ENCODE data around the gene DDR2.
"Not testable (repeated sequence)": the region's sequence is repeated elsewhere in the genome, so short reads cannot be mapped to it uniquely, and the experiment has no call there.

The DDR2 gene

GRCh38 chr1:162722036-162722435, 89.8 kb downstream of the DDR2 start:
- no peak for DNase-seq (ENCODE audit: low read depth in 2 of 2)

- no peak for DNase-seq (ENCODE audit: low read depth in 2 of 2)
These were observed 92.4 kb downstream of the DDR2 start for GRCh38 chr1:162724583-162725120.

GRCh38 chr1:162725301-162725837, 93.1 kb downstream of the DDR2 start:
- DNase-seq (ENCODE audit: low read depth in 2 of 2): no peak

GRCh38 chr1:162726555-162726954, 94.3 kb downstream of the DDR2 start:
- no peak for DNase-seq (ENCODE audit: low read depth in 2 of 2)

- DNase-seq (ENCODE audit: low read depth in 2 of 2): not testable (repeated sequence)
These were observed 95.2 kb downstream of the DDR2 start for GRCh38 chr1:162727493-162727892.

- no peak for DNase-seq (ENCODE audit: low read depth in 2 of 2)
These were observed 96.3 kb downstream of the DDR2 start for GRCh38 chr1:162728573-162728972.

GRCh38 chr1:162729195-162729774, 97.0 kb downstream of the DDR2 start:
- not testable (repeated sequence) for DNase-seq (ENCODE audit: low read depth in 2 of 2)

GRCh38 chr1:162732094-162732493, 99.8 kb downstream of the DDR2 start:
- DNase-seq (ENCODE audit: low read depth in 2 of 2): no peak

- DNase-seq (ENCODE audit: low read depth in 2 of 2): no peak
These were observed 100.5 kb downstream of the DDR2 start for GRCh38 chr1:162732566-162733335.

GRCh38 chr1:162733336-162733590, 101.0 kb downstream of the DDR2 start:
- no peak for DNase-seq (ENCODE audit: low read depth in 2 of 2)

- no peak for DNase-seq (ENCODE audit: low read depth in 2 of 2)
These were observed 101.8 kb downstream of the DDR2 start for GRCh38 chr1:162734047-162734446.

- no peak for DNase-seq (ENCODE audit: low read depth in 2 of 2)
These were observed 103.9 kb downstream of the DDR2 start for GRCh38 chr1:162736184-162736583.

- DNase-seq (ENCODE audit: low read depth in 2 of 2): no peak
These were observed 104.4 kb downstream of the DDR2 start for GRCh38 chr1:162736633-162737067.

- no peak for DNase-seq (ENCODE audit: low read depth in 2 of 2)
These were observed 108.5 kb downstream of the DDR2 start for GRCh38 chr1:162740755-162741154.

GRCh38 chr1:162741574-162741973, 109.3 kb downstream of the DDR2 start:
- no peak for DNase-seq (ENCODE audit: low read depth in 2 of 2)

GRCh38 chr1:162746264-162746942, 114.1 kb downstream of the DDR2 start:
- not testable (repeated sequence) for DNase-seq (ENCODE audit: low read depth in 2 of 2)

- DNase-seq (ENCODE audit: low read depth in 2 of 2): no peak
These were observed 120.9 kb downstream of the DDR2 start for GRCh38 chr1:162753001-162753658.

- no peak for DNase-seq (ENCODE audit: low read depth in 2 of 2)
These were observed 121.8 kb downstream of the DDR2 start for GRCh38 chr1:162753998-162754585.

- DNase-seq (ENCODE audit: low read depth in 2 of 2): no peak
These were observed 123.0 kb downstream of the DDR2 start for GRCh38 chr1:162755306-162755705.

- DNase-seq (ENCODE audit: low read depth in 2 of 2): no peak
These were observed 124.3 kb downstream of the DDR2 start for GRCh38 chr1:162756523-162756922.

- DNase-seq (ENCODE audit: low read depth in 2 of 2): no peak
These were observed 125.2 kb downstream of the DDR2 start for GRCh38 chr1:162757476-162757875.

- no peak for DNase-seq (ENCODE audit: low read depth in 2 of 2)
These were observed 133.5 kb downstream of the DDR2 start for GRCh38 chr1:162765788-162766187.

Data from stimulated activated CD8-positive, alpha-beta memory T cell treated with anti-CD3 and anti-CD28 coated beads, Interleukin-7, amount 100 ng/mL, for 4 hours (primary cell).